Adrenal gland (tissue), 19 donors: Measurements from ENCODE around the gene GBA2. TPM values are rescaled to one million over a fixed set of nuclear protein-coding genes. Genes with fewer than 3 reads are reported as not detected.
A peak's percentile ranks its signal among the peaks of the same experiment; 100 is the strongest.

Experiments used
- DNase-seq, 7 donors: peaks; one replicate each; pipeline ENCODE4 v3.0.0-alpha.2; 2019 to 2020
- H3K27ac ChIP-seq, 5 donors: fragments of 200-600 bp; sonication (generic) in 4 of 5; 1 replicate in 3 of 5; 2 replicates in 2 of 5; pipeline versions ENCODE4 v1.5.1 to v1.8.0; 2016 to 2020; ENCODE audit warnings: mild to moderate bottlenecking in 1 of 5
- H3K27me3 ChIP-seq: fragments of 200-600 bp; 2 replicates; pipeline ENCODE4 v1.8.0; 2021
- H3K36me3 ChIP-seq, 2 donors: fragments of 200-600 bp; replicated peaks in 1 of 2; 1 replicate in 1 of 2; 2 replicates in 1 of 2; pipeline versions ENCODE4 v1.5.1 to v1.8.0; 2018 to 2022
- H3K4me1 ChIP-seq, 2 donors: fragments of 200-600 bp; replicated peaks in 1 of 2; 1 replicate in 1 of 2; 2 replicates in 1 of 2; pipeline versions ENCODE4 v1.5.1 to v1.8.0; 2018 to 2021
- H3K4me3 ChIP-seq, 4 donors: fragments of 200-600 bp; sonication (generic) in 3 of 4; one replicate each; pipeline ENCODE4 v1.5.1; 2016 to 2018
- H3K9me3 ChIP-seq, 3 donors: fragments of 200-600 bp; sonication (generic) in 1 of 3; replicated peaks in 1 of 3; 1 replicate in 2 of 3; 2 replicates in 1 of 3; pipeline versions ENCODE4 v1.5.1 to v1.8.0; 2016 to 2021
- POLR2A ChIP-seq, 2 donors: fragments of 450-650 bp; IDR thresholded peaks; one replicate each; pipeline ENCODE4 v1.6.1; 2017; ENCODE audit warnings: antibody characterized with exemption in 2 of 2, mild to moderate bottlenecking in 2 of 2, moderate library complexity in 1 of 2
- WGBS, 4 donors: extraction: QIAGEN DNeasy Blood & Tissue Kit in 2 of 4; methylation state at CpG; one replicate each; pipeline versions ENCODE4 v1.1.5 to v1.1.7; 2013 to 2017; 5-methylcytosine and 5-hydroxymethylcytosine counted together
- intact Hi-C, 2 donors: fragments of 100-400 bp; cut with DNase I; formaldehyde crosslinking; loops; one replicate each; pipeline versions ENCODE4 v1.14.1 to v1.15.0; 2022 to 2023
- long read RNA-seq, 10 donors: library from polyadenylated mRNA in 3 of 10; unstranded in 2 of 10; stranded (forward) in 1 of 10; transcript quantifications; one replicate each; pipeline ENCODE4 v2.0.0 and lab custom pipeline, GENCODE V29; 2021 to 2026
- polyA plus RNA-seq, 3 donors: library from polyadenylated mRNA; stranded (reverse); fragments of 200-250 nt in 2 of 3; fragments of 350-450 nt in 1 of 3; fragmentation: Illumina TruSeq in 1 of 3; extraction: RNeasy Lipid Tissue Mini Kit (QIAGEN cat#74804) in 1 of 3; gene quantifications; one replicate each; pipeline ENCODE4 v1.2.3, GENCODE V29; 2013 to 2014
- total RNA-seq, 9 donors: library from RNA; depleted of rRNA in 4 of 9; stranded (reverse); fragments of >200 nt in 4 of 9; fragments of 120-200 nt in 1 of 9; fragmentation: NEBNext Ultra II Directional in 1 of 9; extraction: Animal tissue kit (Norgen Biotek cat#: 25700) in 1 of 9; gene quantifications; one replicate each; pipeline versions ENCODE4 v1.1.0 to v1.2.4, GENCODE V29; 2013 to 2023
- TF ChIP-seq, protein P1 (sequence below), 6 experiments: fragments of 450-650 bp in 4 of 6; fragments of 200-600 bp in 2 of 6; sonication (generic) in 1 of 6; IDR thresholded peaks; 1 replicate in 5 of 6; 2 replicates in 1 of 6; pipeline versions ENCODE4 v1.5.1 to v1.8.0; 2016 to 2021; ENCODE audit warnings: antibody characterized with exemption in 6 of 6, mild to moderate bottlenecking in 2 of 6, moderate library complexity in 1 of 6
- donor health status: healthy with polysubstance abuse.
- donor health status: Bipolar disorder and iron deficiency.
- donor health status: DM: yes; HTN: yes; CAD: no.
- donor health status: DM: no; HTN: no; CAD: no.
- donor health status: DM: no; HTN: no; CAD: no.
- donor health status: DM: yes; HTN: yes; CAD: no.

GBA2 gene
- total RNA-seq (10 to 100 TPM; 28.5 to 74.5 (median 52.4) TPM), polyA plus RNA-seq (10 to 100 TPM; 42.4 to 84.8 (median 79.0) TPM)
- long read RNA-seq, donor 1, transcript GBA2-203 (17 exons, 3,611 nt) = major isoform, 5 of 9 reads
- long read RNA-seq, donor 1, partial matches to known transcripts = 0 of 9 reads
- long read RNA-seq, donor 1, other reads (novel, unspliced or antisense) = 0 of 9 reads
- long read RNA-seq, donor 2, partial matches to known transcripts = 0 of 7 reads
- long read RNA-seq, donor 2, other reads (novel, unspliced or antisense) = 0 of 7 reads
- long read RNA-seq, donor 3, partial matches to known transcripts = 0 of 6 reads
- long read RNA-seq, donor 3, other reads (novel, unspliced or antisense) = 0 of 6 reads
- long read RNA-seq, donor 4, partial matches to known transcripts = 1 of 3 reads
- long read RNA-seq, donor 4, other reads (novel, unspliced or antisense) = 2 of 3 reads
- long read RNA-seq, donor 5, transcript GBA2-203 (17 exons, 3,611 nt) = major isoform, 55 of 123 reads
- long read RNA-seq, donor 5, partial matches to known transcripts = 10 of 123 reads
- long read RNA-seq, donor 5, other reads (novel, unspliced or antisense) = 55 of 123 reads
- long read RNA-seq, donor 6, partial matches to known transcripts = 4 of 8 reads
- long read RNA-seq, donor 6, other reads (novel, unspliced or antisense) = 3 of 8 reads
- long read RNA-seq, donor 7, partial matches to known transcripts = 0 of 4 reads
- long read RNA-seq, donor 7, other reads (novel, unspliced or antisense) = 0 of 4 reads
- long read RNA-seq, donor 8, transcript GBA2-203 (17 exons, 3,611 nt) = major isoform, 9 of 18 reads
- long read RNA-seq, donor 8, partial matches to known transcripts = 5 of 18 reads
- long read RNA-seq, donor 8, other reads (novel, unspliced or antisense) = 0 of 18 reads
- long read RNA-seq, donor 9, partial matches to known transcripts = 8 of 15 reads
- long read RNA-seq, donor 9, other reads (novel, unspliced or antisense) = 0 of 15 reads
- long read RNA-seq, donor 10, partial matches to known transcripts = 0 of 2 reads
- long read RNA-seq, donor 10, other reads (novel, unspliced or antisense) = 0 of 2 reads

DNA sequence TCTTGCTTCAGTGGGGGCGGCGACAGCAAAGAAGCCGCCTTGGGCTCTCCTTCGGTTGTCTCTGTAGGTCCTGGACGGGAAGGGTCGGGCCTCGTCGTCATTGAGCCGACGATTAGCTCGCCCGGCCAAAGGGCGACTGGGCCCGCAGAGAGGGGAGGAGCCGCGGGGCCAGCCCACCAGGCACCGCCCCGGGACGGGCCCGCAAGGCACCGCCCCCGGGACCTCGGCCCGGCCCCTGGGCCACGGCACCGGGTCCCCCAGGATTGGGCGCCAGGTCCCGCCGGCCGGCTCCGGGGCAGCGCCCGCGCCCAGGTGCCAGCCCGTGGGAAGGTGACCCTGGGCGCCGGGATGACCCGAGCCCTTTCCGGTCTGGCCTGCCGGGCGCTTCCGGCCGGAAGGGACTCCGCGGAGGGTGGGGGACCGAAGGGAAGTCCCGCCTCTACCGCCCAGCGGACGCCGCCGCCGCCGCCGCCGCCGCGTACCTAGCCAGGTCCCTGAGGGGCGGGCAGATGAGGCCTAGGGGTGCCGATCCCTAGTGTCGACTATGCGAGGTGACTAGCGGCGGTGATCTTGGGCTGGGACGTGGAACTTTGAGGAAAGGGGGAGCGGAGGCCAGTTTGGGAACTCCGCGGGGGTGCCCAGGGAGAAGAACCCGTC, at the start of gene GBA2, which contains the start of gene RGP1:
GBA2 (minus strand) TSS at position 371 of the 657 bp plus-strand sequence. CDS start 524 bp downstream, outside the sequence.
RGP1 (plus strand) TSS at position 430 of the 657 bp plus-strand sequence. CDS start 469 bp downstream, outside the sequence.
- Histone ChIP-seq H3K9me3 (no peaks in the 10 kb centered on the region), H3K4me3 (peak within 1 kb of the TSS; percentile 17 to 92 (median 80)), H3K27ac (peak within 1 kb of the TSS; percentile 51 to 95 (median 77)), H3K36me3 (peaks cover 0 to 41% of the 10 kb centered on the region in 2 donors), H3K27me3 (no peaks in the 10 kb centered on the region), H3K4me1 (peaks cover 34 to 48% of the 10 kb centered on the region in 2 donors)
- DNase-seq = peak; percentile 79 to 86 (median 83)
- intact Hi-C loops = no loop called here
- 0 to 1% (median 0%) methylated on average over 12 to 69 of the region's 69 CpGs for WGBS, 4 donors
- TF ChIP-seq, protein P1, sequence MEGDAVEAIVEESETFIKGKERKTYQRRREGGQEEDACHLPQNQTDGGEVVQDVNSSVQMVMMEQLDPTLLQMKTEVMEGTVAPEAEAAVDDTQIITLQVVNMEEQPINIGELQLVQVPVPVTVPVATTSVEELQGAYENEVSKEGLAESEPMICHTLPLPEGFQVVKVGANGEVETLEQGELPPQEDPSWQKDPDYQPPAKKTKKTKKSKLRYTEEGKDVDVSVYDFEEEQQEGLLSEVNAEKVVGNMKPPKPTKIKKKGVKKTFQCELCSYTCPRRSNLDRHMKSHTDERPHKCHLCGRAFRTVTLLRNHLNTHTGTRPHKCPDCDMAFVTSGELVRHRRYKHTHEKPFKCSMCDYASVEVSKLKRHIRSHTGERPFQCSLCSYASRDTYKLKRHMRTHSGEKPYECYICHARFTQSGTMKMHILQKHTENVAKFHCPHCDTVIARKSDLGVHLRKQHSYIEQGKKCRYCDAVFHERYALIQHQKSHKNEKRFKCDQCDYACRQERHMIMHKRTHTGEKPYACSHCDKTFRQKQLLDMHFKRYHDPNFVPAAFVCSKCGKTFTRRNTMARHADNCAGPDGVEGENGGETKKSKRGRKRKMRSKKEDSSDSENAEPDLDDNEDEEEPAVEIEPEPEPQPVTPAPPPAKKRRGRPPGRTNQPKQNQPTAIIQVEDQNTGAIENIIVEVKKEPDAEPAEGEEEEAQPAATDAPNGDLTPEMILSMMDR (IDR thresholded peaks at IDR 0.05) = no peak
- peak in 1 of 2 donors; percentile 60 for TF ChIP-seq POLR2A (IDR thresholded peaks at IDR 0.05)

DNA sequence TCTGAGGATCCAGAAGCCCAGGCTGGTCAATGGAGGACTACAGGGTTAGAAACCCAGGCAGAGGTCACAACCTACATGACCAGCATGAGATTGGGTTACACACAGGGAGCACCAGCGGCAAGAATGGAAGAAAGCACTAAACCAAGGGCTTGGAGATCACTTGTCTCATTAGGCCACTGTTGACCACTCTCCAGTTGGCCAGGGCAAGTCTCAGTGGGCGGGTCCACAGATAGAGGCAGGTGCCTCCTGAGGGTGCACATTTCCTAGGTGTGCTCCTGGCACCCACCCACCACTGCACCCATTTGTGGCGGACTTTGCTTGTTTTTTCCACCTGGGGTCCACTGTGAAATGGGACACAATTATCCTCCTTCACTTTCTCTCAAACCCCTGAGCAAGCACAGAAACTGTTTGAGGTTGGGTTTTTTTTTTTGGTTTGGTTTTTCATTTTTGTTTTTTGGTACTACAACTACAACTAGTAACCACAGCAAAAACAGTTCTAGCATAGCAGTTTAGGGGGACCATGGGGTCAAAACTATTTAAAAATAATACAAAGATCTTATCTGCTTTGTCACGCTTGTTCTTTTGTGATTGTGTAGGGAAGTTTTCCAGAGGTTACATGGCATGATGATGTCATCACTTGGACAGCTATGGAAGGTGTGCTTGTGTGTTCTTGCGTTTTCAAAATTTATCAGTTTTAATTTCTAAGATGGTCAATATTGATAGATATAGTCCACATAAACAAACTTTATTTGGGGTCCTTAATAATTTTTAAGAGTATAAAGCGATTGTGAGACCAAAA, 48.5 kb upstream of the GBA2 start:
- peak in 1 of 7 donors; percentile 44 for DNase-seq
- intact Hi-C loops = no loop called here
- peaks cover 0 to 16% of the 10 kb centered on the region in 2 donors for H3K36me3 ChIP-seq
- WGBS, 4 donors = 88 to 93% (median 91%) methylated on average over 6 of the region's 6 CpGs
- no peak overlapping the region for H3K27ac ChIP-seq
- no peaks in the 10 kb centered on the region for H3K27me3 ChIP-seq
- no peaks in the 10 kb centered on the region for H3K9me3 ChIP-seq
- peaks cover 0 to 11% of the 10 kb centered on the region in 2 donors for H3K4me1 ChIP-seq
- no peak overlapping the region for H3K4me3 ChIP-seq
- no peak for TF ChIP-seq POLR2A (IDR thresholded peaks at IDR 0.05)
- TF ChIP-seq, protein P1 (IDR thresholded peaks at IDR 0.05) = no peak

DNA sequence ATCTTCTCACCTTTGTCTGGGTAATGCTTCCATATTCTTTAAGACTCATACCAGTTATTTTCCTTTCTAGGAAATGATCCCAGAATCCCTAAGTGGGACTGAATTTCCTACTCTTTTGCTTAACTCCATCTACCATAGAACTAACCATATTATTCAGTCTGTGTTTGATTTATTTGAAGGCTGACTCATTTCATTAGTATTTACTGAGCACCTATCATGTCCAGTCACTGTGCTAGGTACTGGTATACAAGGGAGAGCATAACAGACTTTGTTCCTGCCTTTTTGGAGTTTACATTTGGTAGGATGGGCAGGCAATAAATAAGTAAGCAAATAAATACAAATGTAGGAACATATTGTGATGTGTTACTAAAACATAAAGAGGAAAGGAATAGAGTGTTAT, 46.7 kb upstream of the GBA2 start:
- no peak for TF ChIP-seq POLR2A (IDR thresholded peaks at IDR 0.05)
- TF ChIP-seq, protein P1 (IDR thresholded peaks at IDR 0.05) = no peak
- Histone ChIP-seq H3K4me3 (no peak overlapping the region), H3K36me3 (no peaks in the 10 kb centered on the region), H3K9me3 (no peaks in the 10 kb centered on the region), H3K27ac (no peak overlapping the region), H3K4me1 (peaks cover 1 to 19% of the 10 kb centered on the region in 2 donors), H3K27me3 (no peaks in the 10 kb centered on the region)
- DNase-seq = no peak
- intact Hi-C loops = no loop called here
